HepG2 (cell line): Measurements from ENCODE around the gene TSHZ2. TPM values are rescaled to one million over a fixed set of nuclear protein-coding genes. Genes with fewer than 3 reads are reported as not detected.

Source experiments
- ATAC-seq: fragments of 200-7000 bp; cut with Tn5 transposase; 3 replicates; pipeline ENCODE4 v1.9.1; 2020; ENCODE audit warnings: mild to moderate bottlenecking, moderate library complexity
- BruUV-seq: library from RNA; stranded (reverse); fragments of 400-500 nt; replicated peaks from 2 replicates; lab custom pipeline; 2021; lab: Mats Ljungman, UMichigan
- CTCF ChIA-PET: fragments of 300-600 bp; formaldehyde crosslinking; extraction: SDS; loops from one replicate; lab custom pipeline; 2021; ENCODE audit warnings: low total read pairs, inconsistent platforms, low intra/inter-chr PET ratio; lab: Yijun Ruan, JAX
- POLR2A ChIA-PET: fragments of 350-600 bp; sonication (Branson Sonifier 250); formaldehyde crosslinking; loops from one replicate; lab custom pipeline; 2020; ENCODE audit warnings: antibody characterized with exemption, inconsistent platforms; lab: Yijun Ruan, JAX
- DNase-seq: peaks from one replicate; pipeline ENCODE4 v3.0.0-alpha.2; 2015; ENCODE audit warnings: low spot score
- FAIRE-seq: peaks from 3 replicates; lab custom pipeline; 2011; peaks lifted over from hg19 to GRCh38; lab: Jason Lieb, UNC
- H2AFZ ChIP-seq: one replicate; pipeline ENCODE4 v1.6.1; 2011; ENCODE audit warnings: low read length, inconsistent platforms
- H3K27ac ChIP-seq: fragments of 300-600 bp; 3 replicates; pipeline ENCODE4 v1.8.0; 2011; ENCODE audit warnings: mixed run types, mild to moderate bottlenecking, mixed read lengths, low read length, inconsistent platforms; ENCODE audit not compliant: insufficient read depth; ENCODE audit errors: extremely low read length
- H3K27me3 ChIP-seq, 2 experiments: fragments of 200-600 bp in 1 of 2; 2 replicates in 1 of 2; 3 replicates in 1 of 2; pipeline versions ENCODE4 v1.6.0 to v1.8.0; 2011; ENCODE audit warnings: low read length in 2 of 2, mild to moderate bottlenecking in 2 of 2, moderate library complexity in 2 of 2, inconsistent platforms in 1 of 2; ENCODE audit not compliant: insufficient read depth in 2 of 2, control insufficient read depth in 1 of 2
- H3K36me3 ChIP-seq, 2 experiments: fragments of 200-600 bp in 1 of 2; replicated peaks in 1 of 2; 2 replicates in 1 of 2; 3 replicates in 1 of 2; pipeline versions ENCODE4 v1.5.1 to v1.8.0; 2011; ENCODE audit warnings: low read length in 2 of 2, inconsistent platforms in 1 of 2; ENCODE audit not compliant: insufficient read depth in 2 of 2, control insufficient read depth in 1 of 2
- H3K4me1 ChIP-seq: 2 replicates; pipeline ENCODE4 v1.5.1; 2012; ENCODE audit warnings: low read length, inconsistent platforms; ENCODE audit not compliant: insufficient read depth
- H3K4me2 ChIP-seq: 2 replicates; pipeline ENCODE4 v1.6.0; 2011; ENCODE audit warnings: low read depth, low read length, inconsistent platforms
- H3K4me3 ChIP-seq, 3 experiments: fragments of 200-600 bp in 1 of 3; sonication (generic), shearing (Covaris generic) in 1 of 3; replicated peaks in 1 of 3; 2 replicates each; pipeline ENCODE4 v1.5.1; 2011 to 2016; ENCODE audit warnings: low read length in 3 of 3, inconsistent platforms in 2 of 3, low read depth in 2 of 3, mild to moderate bottlenecking in 2 of 3, control low read depth in 1 of 3, mixed read lengths in 1 of 3; ENCODE audit not compliant: insufficient read depth in 1 of 3
- H3K79me2 ChIP-seq: one replicate; pipeline ENCODE4 v1.6.1; 2011; ENCODE audit warnings: low read length, inconsistent platforms; ENCODE audit not compliant: insufficient read depth
- H3K9ac ChIP-seq: 2 replicates; pipeline ENCODE4 v1.6.0; 2011; ENCODE audit warnings: mild to moderate bottlenecking, low read depth, low read length, inconsistent platforms; ENCODE audit not compliant: insufficient read depth
- H3K9me3 ChIP-seq: 2 replicates; pipeline ENCODE4 v1.5.1; 2012; ENCODE audit warnings: mild to moderate bottlenecking, low read length
- H4K20me1 ChIP-seq: 2 replicates; pipeline ENCODE4 v1.6.0; 2011; ENCODE audit warnings: inconsistent platforms, mild to moderate bottlenecking, low read length, moderate library complexity; ENCODE audit not compliant: insufficient read depth
- CBFB ChIP-seq: sonication (generic); formaldehyde crosslinking; IDR thresholded peaks from 2 replicates; pipeline ENCODE4 v1.4.0; 2020; ENCODE audit warnings: missing genetic modification reagents
- CHCHD3 ChIP-seq: sonication (generic); formaldehyde crosslinking; IDR thresholded peaks from 2 replicates; pipeline ENCODE4 v1.8.0; 2022; ENCODE audit warnings: mild to moderate bottlenecking, missing genetic modification reagents, moderate library complexity
- ELK4 ChIP-seq: sonication (generic); formaldehyde crosslinking; IDR thresholded peaks from 2 replicates; pipeline ENCODE4 v1.9.0; 2021; ENCODE audit warnings: missing genetic modification reagents, borderline replicate concordance
- GLI4 ChIP-seq: sonication (generic); formaldehyde crosslinking; IDR thresholded peaks from 2 replicates; pipeline ENCODE4 v1.5.1; 2020; ENCODE audit warnings: missing genetic modification reagents, mild to moderate bottlenecking, moderate library complexity, borderline replicate concordance
- HHEX ChIP-seq: IDR thresholded peaks from 2 replicates; pipeline ENCODE4 v1.6.1; 2016; ENCODE audit warnings: control low read depth
- HNF4G ChIP-seq, 2 experiments: sonication (generic) in 1 of 2; formaldehyde crosslinking in 1 of 2; IDR thresholded peaks; 2 replicates each; pipeline versions ENCODE4 v1.4.0 to v1.6.1; 2011 to 2020; ENCODE audit warnings: borderline replicate concordance in 2 of 2, low read depth in 2 of 2, mild to moderate bottlenecking in 2 of 2, low read length in 1 of 2, missing genetic modification reagents in 1 of 2, moderate library complexity in 1 of 2
- PLSCR1 ChIP-seq: sonication (generic); formaldehyde crosslinking; IDR thresholded peaks from 2 replicates; pipeline ENCODE4 v1.5.0; 2020; ENCODE audit warnings: missing genetic modification reagents, mild to moderate bottlenecking, borderline replicate concordance
- ZNF619 ChIP-seq: sonication (generic); formaldehyde crosslinking; IDR thresholded peaks from 2 replicates; pipeline ENCODE4 v1.4.0; 2020; ENCODE audit warnings: mild to moderate bottlenecking, missing genetic modification reagents
- WGBS: methylation state at CpG from one replicate; pipeline ENCODE4 v1.1.6; 2017; ENCODE audit warnings: low lambda C conversion rate; 5-methylcytosine and 5-hydroxymethylcytosine counted together
- in situ Hi-C: cut with HindIII; loops from 2 replicates; pipeline ENCODE4 v1.10.0; 2017; ENCODE audit warnings: low pct_unique_long_range_greater_than_20kb; ENCODE audit not compliant: extremely low pct_ligation_motif_present
- intact Hi-C: fragments of 100-400 bp; cut with micrococcal nuclease; formaldehyde crosslinking; loops from one replicate; pipeline ENCODE4 v1.10.0; 2022; ENCODE audit not compliant: unreplicated experiment
- polyA plus RNA-seq, 8 experiments: library from polyadenylated mRNA; depleted of rRNA in 3 of 8; stranded (reverse) in 7 of 8; unstranded in 1 of 8; fragments of >200 nt; fragmentation: Illumina TruSeq in 4 of 8; extraction: Trizol in 4 of 8; gene quantifications; 2 replicates each; pipeline versions ENCODE4 v1.2.1 to v1.2.3, GENCODE V29; 2011 to 2016; ENCODE audit warnings: low read depth in 4 of 8, missing spikeins in 1 of 8, mixed read lengths in 1 of 8; ENCODE audit not compliant: insufficient read depth in 1 of 8
- total RNA-seq, 5 experiments: library from RNA; depleted of rRNA; stranded (reverse); fragments of >200 nt; fragmentation: Illumina TruSeq; extraction: Trizol; gene quantifications; 2 replicates each; pipeline ENCODE4 v1.2.3, GENCODE V29; 2016; ENCODE audit warnings: low read depth in 1 of 5

The TSHZ2 gene
- total and polyA plus RNA-seq, 2 of the 13 experiments (the other 11 are each of a cell fraction or from before 2014, with no cell fraction given), result 0.01 TPM; not detected in 1

GRCh38 chr20:53362736-53363135, 390.6 kb downstream of the TSHZ2 start:
- intact Hi-C loops (no loop called here), in situ Hi-C loops (no loop called here)
- H3K27ac ChIP-seq, result no peak overlapping the region
- CTCF ChIA-PET, result no interaction called here
- H3K79me2 ChIP-seq, result no peaks in the 10 kb centered on the region
- BruUV-seq, result no TSS peak
- H4K20me1 ChIP-seq, result no peaks in the 10 kb centered on the region
- POLR2A ChIA-PET, result no interaction called here
- no peak overlapping the region for H3K4me2 ChIP-seq
- ATAC-seq (no peak), DNase-seq (no peak), FAIRE-seq (no peak)
- no peak for TF ChIP-seq HHEX (CRISPR knock-in tag)
- no peak for TF ChIP-seq CBFB
- no peak for TF ChIP-seq PLSCR1
- TF ChIP-seq HNF4G (IDR thresholded peaks at IDR 0.05; ENCODE audit: borderline replicate concordance, low read depth, low read length), result no peak
- TF ChIP-seq HNF4G (CRISPR knock-in tag; IDR thresholded peaks at IDR 0.05; ENCODE audit: borderline replicate concordance, low read depth), result no peak
- TF ChIP-seq CHCHD3 (CRISPR knock-in tag), result no peak
- no peak for TF ChIP-seq ELK4 (CRISPR knock-in tag)
- no peak for TF ChIP-seq ZNF619
- TF ChIP-seq GLI4, result no peak
- no peaks in the 10 kb centered on the region for H3K27me3 ChIP-seq
- no peaks in the 10 kb centered on the region for H3K9me3 ChIP-seq
- no peak overlapping the region for H2AFZ ChIP-seq
- no peaks in the 10 kb centered on the region for H3K36me3 ChIP-seq
- peaks cover 16% of the 10 kb centered on the region for H3K4me1 ChIP-seq
- no peak overlapping the region for H3K9ac ChIP-seq
- no peak overlapping the region for H3K4me3 ChIP-seq
- WGBS, result 20% methylated on average over 7 of the region's 8 CpGs
